Tongue (tissue), 2 donors: ENCODE measurements around the gene FAM78A. TPM values are rescaled to one million over a fixed set of nuclear protein-coding genes. Genes with fewer than 3 reads are reported as not detected.

ENCODE experiments used
- DNase-seq: peaks from one replicate; pipeline ENCODE4 v3.0.0-alpha.2; 2015
- total RNA-seq: library from RNA; depleted of rRNA; stranded (reverse); fragments of >200 nt; gene quantifications from one replicate; pipeline ENCODE4 v1.2.3, GENCODE V29; 2014

FAM78A gene
- total RNA-seq, 1 donor from 2014 or later = 16.7 TPM

DNA sequence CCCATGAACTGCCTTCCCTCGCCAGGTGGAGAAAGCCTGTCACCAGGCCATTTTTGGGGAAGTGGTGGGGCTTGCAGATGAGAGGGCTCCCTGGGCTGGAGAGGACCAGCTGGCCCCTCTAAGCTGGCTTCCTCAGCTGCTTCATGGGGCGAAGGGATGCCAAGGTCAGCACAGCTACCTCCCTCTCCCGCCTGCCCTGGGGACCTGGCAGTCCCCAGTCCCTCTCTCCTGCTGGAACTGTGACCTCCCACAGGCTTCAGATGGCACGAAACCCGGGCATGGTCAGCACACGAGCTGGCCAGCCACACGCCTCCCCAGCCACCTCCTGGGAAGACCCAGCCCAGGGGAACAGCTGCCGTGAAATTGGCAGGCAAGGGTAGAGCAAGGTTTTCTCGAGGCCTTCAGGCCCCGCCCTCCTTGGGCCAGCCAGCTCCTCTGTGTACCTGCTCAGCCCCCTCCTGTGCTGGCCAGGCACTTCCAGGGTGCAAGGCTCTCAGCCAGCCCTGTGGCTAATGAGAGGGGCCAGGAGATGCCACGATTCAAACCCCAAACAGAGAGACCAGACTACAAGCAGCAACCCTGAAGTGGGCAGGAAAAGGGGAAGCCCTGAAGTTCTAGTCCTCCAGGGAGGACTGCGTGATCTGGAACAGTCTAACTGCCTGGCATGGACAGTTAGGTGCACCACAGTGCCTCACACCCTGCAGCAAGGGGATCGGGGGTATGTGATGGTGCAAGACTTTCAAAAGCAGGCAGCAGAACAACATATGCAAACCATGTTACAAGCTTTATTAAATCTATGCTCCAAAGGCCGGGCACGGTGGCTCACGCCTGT, 26.1 kb upstream of the FAM78A start:
- peak; percentile 41 for DNase-seq

DNA sequence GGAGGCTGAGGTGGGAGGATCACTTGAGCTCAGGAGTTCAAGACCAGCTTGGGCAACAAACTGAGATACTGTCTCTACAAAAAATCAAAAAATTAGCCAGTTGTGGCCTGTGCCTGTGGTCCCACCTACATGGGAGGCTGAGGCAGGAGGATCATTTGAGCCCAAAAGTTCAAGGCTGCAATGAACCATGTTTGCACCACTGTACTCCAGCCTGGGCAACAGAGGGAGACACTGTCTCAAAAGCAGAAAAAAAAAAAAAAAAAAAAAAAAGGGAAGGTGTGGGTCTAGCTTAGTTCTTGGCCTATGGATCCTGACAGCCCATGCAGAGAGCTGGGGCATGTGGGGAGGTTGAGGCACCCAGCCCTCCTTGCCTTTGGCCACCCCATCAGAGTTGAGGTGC, 24.1 kb upstream of the FAM78A start:
- no peak for DNase-seq

DNA sequence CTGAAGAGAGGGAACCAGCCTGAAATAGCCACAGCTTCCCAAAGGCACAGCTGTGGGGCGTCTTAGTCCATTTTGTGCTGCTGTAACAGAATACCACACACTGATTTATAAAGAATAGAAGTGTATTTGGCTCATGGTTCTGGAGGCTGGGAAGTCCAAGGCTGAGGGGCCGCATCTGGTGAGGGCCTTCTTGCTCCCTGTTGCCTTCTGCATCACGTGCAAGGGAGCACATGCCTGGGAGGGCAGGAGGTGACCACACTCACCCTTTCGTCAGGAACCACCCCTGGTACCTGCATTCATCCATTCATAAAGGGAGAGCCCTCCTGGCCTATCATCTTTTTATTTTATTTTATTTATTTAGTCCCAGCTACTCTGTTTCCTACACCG, 23.6 kb upstream of the FAM78A start:
- no peak for DNase-seq

DNA sequence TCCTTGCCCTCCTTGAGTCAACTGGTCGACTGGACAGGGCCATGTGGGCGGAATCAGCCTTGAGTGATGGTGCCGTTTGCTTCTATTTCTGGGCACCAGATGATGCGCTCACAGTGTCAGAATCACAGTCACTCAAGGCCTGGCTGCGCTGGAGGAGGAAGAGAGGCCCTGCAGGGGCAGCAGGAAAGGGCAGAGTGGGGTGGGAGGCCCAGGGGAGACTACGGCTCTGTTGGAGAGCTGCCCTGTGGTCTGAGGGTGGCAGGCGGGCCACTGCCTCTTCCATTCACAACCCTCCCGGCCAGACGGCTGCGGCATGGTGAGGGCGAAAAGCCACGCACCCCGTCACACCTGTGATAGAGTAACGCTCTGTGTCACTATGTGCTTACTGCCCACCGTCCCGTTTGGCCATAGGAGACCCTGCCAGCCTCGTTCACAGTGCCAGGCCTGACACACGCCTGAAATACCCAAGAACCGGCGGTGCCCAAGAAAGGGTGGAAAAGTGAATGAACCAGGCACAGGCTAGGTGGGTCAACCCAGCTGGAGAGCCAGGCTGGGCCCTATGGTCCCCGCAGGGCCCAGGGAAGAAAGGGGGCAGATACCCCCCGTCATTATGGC, 23.1 kb upstream of the FAM78A start:
- peak; percentile 60 for DNase-seq

DNA sequence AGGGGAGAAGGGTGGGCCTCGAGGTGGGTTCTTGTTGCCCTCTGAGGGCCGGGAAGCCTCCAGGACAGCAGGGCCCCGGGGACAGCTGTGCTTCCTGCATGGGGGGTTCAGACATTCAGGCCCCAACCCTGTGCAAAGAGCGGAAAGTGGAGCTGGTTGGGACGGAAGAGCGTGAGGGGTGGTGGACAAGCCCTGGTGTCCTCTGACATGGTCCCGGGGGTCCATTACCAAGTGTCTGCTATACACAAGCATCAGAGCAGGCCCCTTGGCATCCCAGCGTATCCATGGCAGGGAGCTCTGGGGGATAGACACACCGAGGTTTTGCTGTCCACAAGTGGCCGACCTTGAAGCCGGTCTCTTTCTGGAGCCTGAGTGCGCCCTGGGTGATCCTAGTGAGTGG, 22.5 kb upstream of the FAM78A start:
- DNase-seq = no peak

DNA sequence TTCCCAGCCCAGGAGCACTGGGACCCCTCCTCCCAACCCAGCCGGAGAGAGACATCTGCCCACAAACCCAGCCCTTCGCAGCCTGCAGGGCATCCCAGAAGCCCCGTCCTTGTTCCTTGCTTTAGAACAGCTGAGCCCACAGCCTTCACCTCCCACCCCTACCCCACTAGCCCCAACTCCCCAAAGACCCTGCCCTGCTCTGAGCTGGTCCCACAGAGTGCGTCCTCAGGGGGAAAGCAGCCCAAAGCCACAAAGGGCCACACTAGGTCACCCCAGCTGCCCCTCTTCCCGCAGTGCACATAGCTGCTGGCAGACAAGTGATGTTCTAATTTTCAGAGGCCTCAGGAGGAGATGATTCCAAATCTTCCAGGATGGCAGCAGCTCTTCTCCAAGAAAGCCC, 22.0 kb upstream of the FAM78A start:
- no peak for DNase-seq

DNA sequence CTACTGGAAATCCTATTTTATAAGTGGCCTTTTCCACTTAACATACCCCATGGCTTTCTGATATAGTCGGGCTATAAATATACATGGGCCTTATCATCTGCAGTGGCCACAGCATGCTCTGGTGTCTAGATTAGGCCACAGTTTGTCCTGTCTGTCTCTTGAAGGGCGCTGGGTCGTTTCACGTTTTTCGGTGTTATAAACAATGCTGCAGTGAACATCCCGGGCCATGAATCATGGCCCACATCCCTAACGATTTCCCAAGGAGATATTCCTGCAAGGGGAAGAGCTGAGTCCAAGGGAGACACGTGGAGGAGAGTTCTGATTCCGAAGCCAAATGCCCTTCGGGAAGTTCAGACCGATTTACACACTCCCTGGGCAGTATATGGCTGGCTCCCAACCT, 21.6 kb upstream of the FAM78A start:
- no peak for DNase-seq

DNA sequence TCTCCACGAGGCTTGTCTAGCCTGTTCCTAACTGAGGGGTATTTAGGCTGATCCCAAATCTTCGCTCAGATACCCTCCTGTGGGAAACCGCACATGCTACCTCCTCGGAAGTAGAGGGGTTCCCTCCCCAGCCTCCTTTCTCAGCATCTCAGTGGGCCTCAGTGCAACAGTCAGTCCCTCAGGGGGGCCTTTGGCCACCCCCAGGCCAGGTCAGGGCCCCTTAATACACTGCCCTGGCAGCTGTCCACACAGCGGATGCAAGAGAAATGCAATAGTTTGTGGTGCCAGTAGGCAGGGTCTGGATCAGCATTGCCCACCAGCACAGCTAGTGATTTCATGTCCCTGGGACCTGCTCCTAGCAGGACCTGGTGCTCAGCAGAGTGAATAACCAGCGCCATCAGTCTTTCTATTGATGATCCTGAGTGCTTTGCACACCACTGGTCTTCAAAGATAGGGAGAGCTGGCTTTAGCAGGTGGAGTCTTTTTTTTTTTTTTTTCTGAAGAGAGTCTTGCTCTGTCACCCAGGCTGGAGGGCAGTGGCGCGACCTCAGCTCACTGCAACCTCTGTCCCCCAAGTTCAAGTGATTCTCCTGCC, 20.7 kb upstream of the FAM78A start:
- DNase-seq = no peak

DNA sequence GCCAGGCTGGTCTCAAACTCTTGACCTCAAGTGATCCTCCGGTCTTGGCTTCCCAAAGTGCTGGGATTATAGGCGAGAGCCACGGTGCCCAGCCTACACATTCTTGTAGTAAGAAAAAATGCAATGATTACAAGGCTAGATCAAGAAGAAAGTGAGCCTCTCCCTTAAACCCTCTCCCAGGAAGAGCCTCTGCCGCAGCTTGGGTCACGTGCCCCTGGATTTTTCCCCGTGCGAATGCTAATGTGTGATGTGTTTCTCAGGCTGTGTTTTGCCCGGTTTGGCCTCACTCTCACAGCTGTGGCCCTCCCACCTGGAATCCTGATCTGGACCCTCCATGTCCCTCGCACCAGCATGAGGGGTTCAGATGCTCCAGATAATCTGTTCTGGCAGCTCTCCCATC, 20.1 kb upstream of the FAM78A start:
- no peak for DNase-seq

DNA sequence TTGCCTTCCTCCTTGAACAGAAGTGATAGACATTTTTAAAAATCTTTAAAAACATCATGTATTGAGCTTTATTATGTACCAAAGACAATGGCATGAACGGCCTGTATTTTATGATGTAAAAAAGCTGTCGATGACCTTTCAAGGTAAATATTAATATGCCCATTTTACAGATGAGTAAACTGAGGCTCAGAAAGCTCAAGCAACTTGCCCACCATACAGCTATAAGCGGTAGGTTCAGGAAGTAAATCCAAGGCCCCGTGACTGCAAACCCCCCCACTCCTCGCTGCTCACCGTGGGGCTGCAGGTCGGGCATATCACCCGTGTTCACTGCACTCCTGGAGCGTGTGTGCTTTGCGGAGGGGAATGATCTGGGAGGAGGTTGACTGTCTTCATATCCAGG, 16.6 kb upstream of the FAM78A start:
- DNase-seq = no peak

DNA sequence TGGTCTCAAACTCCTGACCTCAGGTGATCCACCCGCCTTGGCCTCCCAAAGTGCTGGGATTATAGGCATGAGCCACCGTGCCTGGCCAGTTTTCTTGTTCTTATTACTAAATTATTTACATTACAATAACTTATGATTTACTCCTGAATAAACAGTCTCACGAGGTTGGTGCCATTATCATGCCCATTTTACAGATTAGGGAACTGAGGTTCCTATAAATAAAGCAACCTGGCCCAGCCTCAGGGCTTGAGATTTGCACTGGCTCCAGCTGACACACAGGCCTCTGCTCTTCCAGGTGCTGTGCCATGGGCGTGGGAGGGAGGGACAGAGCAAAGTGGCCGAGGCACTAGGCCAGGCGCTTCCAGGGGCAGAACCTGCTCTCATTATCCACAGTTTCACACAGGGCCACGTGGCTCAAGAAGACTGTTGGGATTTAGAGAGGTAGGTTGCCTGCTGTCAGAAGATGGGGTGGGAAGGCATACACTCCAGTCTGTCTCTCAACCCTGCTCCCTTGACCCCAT, 15.5 kb upstream of the FAM78A start:
- DNase-seq = no peak

DNA sequence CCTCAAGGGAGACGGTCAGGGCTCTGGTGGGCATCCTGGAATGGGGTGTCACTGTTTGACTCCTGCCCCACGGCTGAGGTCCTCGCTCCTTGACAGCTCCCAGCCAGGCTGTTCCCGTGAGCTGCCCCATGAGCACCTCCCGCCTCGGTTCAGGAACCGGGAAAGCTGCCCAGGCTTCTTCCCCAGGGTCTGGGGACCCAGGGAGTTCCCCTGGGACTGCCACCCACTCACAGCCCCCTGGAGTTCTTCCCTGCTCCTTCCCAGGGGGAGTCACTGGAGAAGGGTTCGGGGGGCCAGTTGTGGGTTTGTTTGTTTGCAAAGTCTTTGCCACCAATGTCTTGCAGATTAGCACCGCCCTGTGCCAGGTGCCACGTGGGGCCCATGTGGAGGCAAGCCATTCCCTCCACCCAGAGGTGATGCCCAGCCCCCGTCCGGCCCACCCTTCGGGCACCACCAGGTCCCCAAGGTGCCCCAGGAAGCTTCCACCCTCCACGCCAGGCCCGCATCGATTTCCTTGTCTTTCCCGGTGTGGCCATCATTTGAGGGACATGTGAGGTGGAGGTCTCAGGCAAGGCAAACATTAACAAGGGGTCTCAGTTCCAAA, 14.6 kb upstream of the FAM78A start:
- DNase-seq = no peak

DNA sequence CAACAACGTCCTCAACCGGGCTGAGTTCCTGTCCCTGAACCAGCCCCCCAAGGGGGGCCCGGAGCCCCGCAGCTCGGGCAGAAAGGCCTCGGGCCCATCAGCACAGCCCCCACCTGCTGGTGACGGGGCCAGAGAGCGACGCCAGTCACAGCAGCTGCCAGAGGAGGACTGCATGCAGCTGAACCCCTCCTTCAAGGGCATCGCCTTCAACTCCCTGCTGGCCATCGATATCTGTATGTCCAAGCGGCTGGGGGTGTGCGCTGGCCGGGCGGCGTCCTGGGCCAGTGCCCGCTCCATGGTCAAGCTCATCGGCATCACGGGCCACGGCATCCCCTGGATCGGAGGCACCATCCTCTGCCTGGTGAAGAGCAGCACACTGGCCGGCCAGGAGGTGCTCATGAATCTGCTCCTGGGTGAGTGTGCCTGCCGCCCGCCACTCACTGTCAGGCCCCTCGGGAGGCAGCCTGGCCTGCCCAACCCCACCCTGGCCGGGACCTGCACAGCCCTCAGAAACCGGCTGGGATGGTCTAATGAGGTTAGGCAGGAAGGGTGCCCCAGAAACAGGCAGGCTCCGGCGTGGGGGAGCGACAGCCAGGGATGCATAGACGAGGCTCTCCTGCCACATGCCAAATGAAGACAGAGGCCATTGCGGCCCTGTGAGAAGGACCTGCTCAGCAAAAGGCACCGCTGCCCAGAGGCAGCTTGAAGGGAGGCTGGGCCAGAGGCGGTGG, 13.9 kb upstream of the FAM78A start:
- DNase-seq = peak; percentile 79

DNA sequence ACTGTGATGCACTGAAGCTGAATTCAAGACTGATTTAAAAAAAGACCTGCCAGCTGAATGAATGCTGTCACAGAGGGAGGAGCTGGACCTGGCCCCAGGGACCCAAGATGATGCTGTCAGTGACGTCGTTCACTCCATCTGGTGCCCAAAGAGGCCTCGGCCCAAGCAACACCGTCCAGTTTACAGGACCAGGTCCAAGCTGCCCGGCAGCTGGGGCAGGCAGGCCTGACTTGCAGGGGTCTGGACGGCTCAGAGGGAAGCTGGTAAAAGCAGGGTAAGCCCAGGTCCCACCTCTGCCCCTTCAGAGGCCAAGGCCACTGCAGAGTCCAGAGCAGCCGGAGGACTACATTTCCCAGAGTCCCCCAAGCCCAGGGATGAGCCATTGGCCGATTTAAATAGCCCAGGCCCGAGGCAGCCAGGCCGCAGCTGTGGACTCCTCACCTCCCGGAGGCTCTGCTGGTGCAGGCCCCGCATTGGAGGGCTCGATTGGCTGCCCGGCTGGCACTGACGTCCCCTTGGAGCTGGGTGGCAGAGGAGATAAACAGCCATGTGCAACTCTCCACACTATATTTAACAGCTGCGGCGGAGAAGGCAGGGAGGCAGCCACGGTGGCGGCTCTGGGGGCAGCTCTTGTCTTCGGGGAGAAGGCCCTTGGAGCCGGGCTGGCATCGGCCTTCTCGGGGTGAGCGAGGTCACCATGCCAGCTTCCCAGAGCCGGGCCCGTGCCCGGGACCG, 13.2 kb upstream of the FAM78A start, which contains the start of gene PLPP7:
Gene PLPP7, plus strand, starts transcription at position 423 of the 735 bp plus-strand sequence. Its CDS starts 275 bp downstream, at position 698.
- DNase-seq = peak; percentile 91

DNA sequence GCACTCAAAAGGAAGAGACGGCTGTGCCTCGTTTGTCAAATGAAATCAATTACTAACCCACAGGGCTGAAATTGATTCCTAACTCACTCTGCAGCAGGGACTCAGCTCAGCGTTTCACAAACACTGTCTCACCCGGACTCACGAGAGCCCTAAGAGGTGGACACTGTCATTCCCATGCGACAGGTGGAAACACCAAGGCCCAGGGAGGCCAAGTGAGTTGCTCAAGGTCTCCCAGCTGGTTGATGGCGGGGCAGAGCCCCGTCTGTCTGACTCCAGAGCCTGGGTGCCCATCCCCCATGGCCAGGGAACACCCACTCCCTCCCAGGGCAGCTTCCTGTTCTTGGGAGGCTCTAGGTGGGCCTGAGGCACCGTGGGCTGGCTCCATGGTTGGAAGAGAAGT, 11.9 kb upstream of the FAM78A start:
- DNase-seq = no peak

DNA sequence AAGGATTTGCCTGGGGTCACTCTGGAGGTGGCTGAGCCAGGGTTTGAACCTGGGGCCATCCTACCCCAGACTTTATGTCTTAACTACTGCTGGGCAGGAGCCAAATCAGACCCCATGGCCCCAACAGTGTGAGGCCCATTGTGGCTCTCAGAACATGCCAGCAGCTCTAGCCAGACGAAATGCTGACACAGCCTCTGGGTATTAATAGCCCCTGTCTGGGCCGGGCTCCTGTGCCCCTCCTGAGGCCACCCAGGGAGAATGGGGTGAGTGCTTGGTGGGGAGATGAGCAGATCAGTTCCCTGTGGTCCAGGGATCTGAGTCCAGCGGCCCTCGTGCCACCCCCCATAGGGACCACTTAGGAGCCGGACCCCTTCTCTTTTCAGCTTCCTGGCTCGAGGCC, 11.0 kb upstream of the FAM78A start:
- DNase-seq = no peak

DNA sequence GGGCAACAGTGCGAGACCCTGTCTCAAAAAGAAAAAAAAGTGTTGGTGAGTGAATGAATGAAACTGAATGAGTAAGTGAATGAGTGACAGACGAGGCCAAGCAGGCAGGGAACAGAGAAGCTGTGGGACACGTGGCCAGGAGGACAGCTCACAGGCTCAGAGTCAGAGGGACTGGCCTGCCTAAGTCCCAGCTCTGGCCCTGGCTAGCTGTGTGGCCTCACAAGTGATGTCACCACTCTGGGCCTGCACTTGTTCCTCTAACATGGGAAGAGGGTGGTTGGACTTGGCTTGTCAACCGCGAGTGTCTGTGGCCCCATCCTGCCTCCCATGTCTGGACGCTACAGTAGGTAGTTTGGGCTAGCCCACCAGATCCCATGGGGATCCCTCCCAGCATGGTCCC, 8.5 kb upstream of the FAM78A start:
- no peak for DNase-seq

DNA sequence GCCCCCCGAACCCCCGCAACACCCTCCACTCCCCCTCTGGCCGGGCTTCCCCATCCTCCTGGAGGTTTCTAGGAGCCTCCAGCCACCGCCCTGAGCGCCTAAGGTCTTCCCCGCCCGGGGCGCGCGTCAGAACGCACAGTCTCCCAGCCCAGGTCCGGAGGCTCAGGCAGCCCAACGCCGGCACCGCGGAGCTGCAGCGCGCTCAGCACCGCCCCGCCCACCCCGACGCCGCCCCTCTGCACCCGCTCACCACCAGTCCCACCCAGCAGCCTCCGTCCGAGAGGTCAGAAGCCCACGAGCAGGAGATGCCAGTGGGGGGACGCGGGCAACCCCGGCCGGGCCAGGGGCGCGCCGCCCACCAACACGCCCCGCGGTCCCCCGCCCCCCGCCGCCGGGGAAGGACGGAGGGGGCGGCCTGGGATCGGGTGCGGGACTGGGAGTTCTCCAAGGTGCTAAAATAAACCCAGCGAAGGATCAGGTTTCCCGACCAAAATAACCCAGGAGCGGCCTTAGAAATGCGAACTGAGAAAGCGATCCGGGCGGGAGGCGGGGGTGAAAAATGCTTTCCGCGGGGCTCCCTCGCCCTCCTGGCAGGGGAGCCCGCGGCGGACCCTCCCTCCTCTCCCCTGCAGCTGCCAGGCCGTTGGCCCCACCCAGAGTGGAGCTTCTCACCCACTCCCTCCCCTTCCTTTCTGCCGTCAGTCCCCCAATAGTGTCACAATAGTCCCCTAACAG, 6.5 kb upstream of the FAM78A start:
- peak; percentile 89 for DNase-seq

DNA sequence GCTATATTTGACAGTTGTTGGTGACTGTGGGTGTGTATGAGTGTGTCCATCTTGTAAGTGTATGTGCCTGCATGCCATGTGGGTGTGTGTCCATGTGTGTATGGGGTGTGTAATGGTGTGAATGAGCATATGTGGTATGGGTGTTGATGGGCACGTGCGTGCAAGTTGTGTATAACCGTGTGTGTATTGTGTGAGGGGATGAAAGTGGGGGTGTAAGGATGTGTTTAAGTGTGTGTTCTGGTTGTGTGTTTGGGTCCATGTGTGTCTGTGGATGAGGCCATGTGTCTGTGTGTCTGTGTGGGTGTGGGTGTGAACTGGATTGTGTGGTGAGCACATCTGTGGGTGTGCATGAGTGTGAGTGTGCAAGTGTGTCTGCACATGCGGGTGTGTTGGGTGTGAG, 5.9 kb upstream of the FAM78A start:
- no peak for DNase-seq

DNA sequence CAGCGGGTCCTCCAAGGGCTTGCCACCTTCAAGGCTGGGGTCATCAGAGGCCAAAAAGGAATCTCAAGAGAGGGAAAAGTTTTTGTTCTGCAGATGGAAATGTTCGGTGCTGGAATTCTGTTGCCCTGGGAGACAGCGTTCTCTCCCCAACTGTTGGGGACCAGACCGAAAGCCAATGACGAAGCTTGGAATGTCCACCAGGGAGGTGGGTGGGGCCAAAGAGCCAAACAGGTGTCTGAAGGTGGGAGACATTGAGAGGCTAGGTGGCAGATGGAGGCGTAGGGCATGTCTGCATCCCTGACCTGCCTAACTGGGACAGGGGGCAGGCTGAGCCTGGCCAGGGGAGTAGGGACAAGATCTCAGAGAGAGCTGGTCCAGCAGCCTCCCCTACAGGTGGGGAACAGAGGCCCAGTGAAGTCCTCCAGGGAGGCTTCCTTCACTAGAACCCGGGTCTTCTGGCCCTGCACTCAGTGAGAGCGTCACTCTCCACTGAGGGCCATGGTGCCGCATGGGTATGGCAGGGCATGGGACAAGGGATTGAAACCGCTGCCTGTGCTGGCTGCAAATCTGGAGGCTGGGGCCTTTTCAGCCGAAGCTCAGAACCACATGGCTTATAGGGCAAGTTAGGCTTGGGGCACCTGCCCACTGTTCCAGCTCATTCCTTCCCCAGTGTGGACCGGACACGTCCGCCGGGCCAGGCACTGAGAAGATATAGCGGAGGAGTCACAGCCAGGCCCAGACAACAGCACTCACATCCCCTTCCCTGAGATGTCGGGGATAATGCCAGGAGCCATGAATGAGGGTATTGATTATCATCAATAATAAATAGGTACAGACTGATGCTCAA, 5.0 kb upstream of the FAM78A start:
- no peak for DNase-seq
